ENCODE measurements around the gene BCAS3.

- TF ChIP-seq POLR2AphosphoS5 (IDR thresholded peaks at IDR 0.05; ENCODE audit: low read depth, low read length), result no peak
- TF ChIP-seq POLR2A (IDR thresholded peaks at IDR 0.05; ENCODE audit: low read depth, low read length), result no peak
- no peak for TF ChIP-seq TAF1 (IDR thresholded peaks at IDR 0.05; ENCODE audit: low read depth, low read length)
- TF ChIP-seq POU2F2 (IDR thresholded peaks at IDR 0.05; ENCODE audit: low read depth, low read length), result no peak
- TF ChIP-seq SPI1 (IDR thresholded peaks at IDR 0.05; ENCODE audit: low read depth, low read length), result no peak
Observed at GRCh38 chr17:61202564-61202963, 524.9 kb downstream of the BCAS3 start.
